VCaP (cell line): ENCODE results near the gene HIF3A.
A peak's percentile ranks its signal among the peaks of the same experiment; 100 is the strongest.

Source experiments
- H3K27ac ChIP-seq: fragments of 450-650 bp; 2 replicates; pipeline ENCODE4 v1.5.1; 2017
- CTCF ChIP-seq: fragments of 450-650 bp; conservative IDR thresholded peaks from 2 replicates; pipeline ENCODE4 v1.5.1; 2017; ENCODE audit warnings: mild to moderate bottlenecking, moderate library complexity

The HIF3A gene

DNA sequence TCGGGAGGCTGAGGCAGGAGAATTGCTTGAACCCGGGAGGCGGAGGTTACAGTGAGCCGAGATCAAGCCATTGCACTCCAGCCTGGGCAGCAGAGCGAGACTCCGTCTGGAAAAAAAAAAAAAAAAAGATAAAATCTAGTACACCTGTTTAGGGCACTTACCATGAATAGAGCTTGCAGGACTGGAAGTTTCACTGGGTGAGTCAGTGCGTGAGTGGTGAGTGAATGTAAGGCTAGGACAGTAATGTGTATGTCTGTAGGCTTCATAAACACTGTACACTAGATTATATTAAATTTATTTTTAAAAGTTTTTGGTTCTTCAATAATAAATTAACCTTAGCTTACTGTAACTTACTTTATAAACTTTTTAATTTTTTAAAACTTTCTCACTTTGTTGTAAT is 73.0 kb downstream of the HIF3A start:
- TF ChIP-seq CTCF: no peak
- H3K27ac ChIP-seq: peak overlapping the region; percentile 96

DNA sequence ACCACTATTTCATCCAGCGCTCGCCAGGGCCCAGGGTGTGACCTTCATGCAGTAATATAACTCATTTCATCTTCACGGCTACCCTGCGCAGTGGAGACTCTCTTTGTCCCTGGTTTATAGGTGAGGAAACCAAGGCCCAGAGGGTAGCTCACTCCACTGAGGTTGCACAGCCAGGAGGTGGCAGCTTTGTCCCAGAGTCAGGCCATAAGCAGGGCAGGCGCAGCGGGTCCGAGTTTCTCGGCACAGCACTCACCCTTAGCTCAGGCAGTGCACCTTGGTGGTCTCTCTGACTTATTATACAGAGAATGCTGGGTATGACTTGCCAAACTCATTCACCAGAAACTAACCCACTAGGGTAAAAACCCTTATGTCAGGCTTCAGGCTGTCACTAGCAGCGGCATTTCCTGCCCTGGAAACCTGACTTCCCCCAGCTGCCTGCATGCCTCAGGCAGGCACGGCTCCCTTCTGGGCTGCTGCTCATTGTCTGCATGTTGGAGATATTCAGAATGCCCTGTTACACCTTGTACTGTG is 74.6 kb downstream of the HIF3A start:
- peak overlapping the region; percentile 96 for H3K27ac ChIP-seq
- TF ChIP-seq CTCF: no peak

- peak overlapping the region; percentile 96 for H3K27ac ChIP-seq
- TF ChIP-seq CTCF: 0 out of 2 replicates have a peak, but pooled peaks have one; percentile 30
These were observed 76.2 kb downstream of the HIF3A start for GRCh38 chr19:46372901-46373490.

GRCh38 chr19:46373491-46374359 is 76.9 kb downstream of the HIF3A start:
- peak overlapping the region; percentile 96 for H3K27ac ChIP-seq
- TF ChIP-seq CTCF: no peak; the same call in 1 of the 2 replicates

GRCh38 chr19:46374536-46375475 is 78.0 kb downstream of the HIF3A start:
- no peak for TF ChIP-seq CTCF
- peak overlapping the region; percentile 96 for H3K27ac ChIP-seq

GRCh38 chr19:46375476-46376067 is 78.7 kb downstream of the HIF3A start:
- peak overlapping the region; percentile 96; the same call in 1 of the 2 replicates for H3K27ac ChIP-seq
